Gastroesophageal sphincter (tissue), 4 donors: ENCODE data around the gene MAP9. TPM values are rescaled to one million over a fixed set of nuclear protein-coding genes. Genes with fewer than 3 reads are reported as not detected.

Experiments used
- ATAC-seq: fragments of 150-250 bp; one replicate; pipeline ENCODE4 v1.9.1; 2016; ENCODE audit warnings: mild to moderate bottlenecking, moderate library complexity
- H3K27ac ChIP-seq, 4 donors: fragments of 200-600 bp; sonication (generic) in 3 of 4; 1 replicate in 3 of 4; 2 replicates in 1 of 4; pipeline ENCODE4 v1.5.1; 2016 to 2019
- H3K27me3 ChIP-seq: fragments of 200-600 bp; sonication (generic); one replicate; pipeline ENCODE4 v1.5.1; 2019
- H3K36me3 ChIP-seq, 2 donors: fragments of 200-600 bp; sonication (generic); one replicate each; pipeline ENCODE4 v1.5.1; 2019; ENCODE audit warnings: control low read depth in 1 of 2
- H3K4me1 ChIP-seq, 3 donors: fragments of 200-600 bp; sonication (generic); 1 replicate in 2 of 3; 2 replicates in 1 of 3; pipeline ENCODE4 v1.5.1; 2016 to 2019; ENCODE audit warnings: control low read depth in 2 of 3
- H3K4me3 ChIP-seq, 2 donors: fragments of 200-600 bp; sonication (generic); one replicate each; pipeline ENCODE4 v1.5.1; 2019; ENCODE audit warnings: mild to moderate bottlenecking in 1 of 2, moderate library complexity in 1 of 2
- H3K9me3 ChIP-seq, 3 donors: fragments of 200-600 bp; sonication (generic); one replicate each; pipeline ENCODE4 v1.5.1; 2017 to 2019; ENCODE audit warnings: control low read depth in 2 of 3
- EP300 ChIP-seq: sonication (generic); formaldehyde crosslinking; IDR thresholded peaks from one replicate; pipeline ENCODE4 v1.6.1; 2017; ENCODE audit warnings: antibody characterized with exemption, mild to moderate bottlenecking
- POLR2A ChIP-seq, 2 donors: fragments of 450-650 bp; IDR thresholded peaks; one replicate each; pipeline ENCODE4 v1.6.1; 2017; ENCODE audit warnings: antibody characterized with exemption in 2 of 2, mild to moderate bottlenecking in 2 of 2, moderate library complexity in 1 of 2
- POLR2AphosphoS5 ChIP-seq: sonication (generic); formaldehyde crosslinking; IDR thresholded peaks from one replicate; pipeline ENCODE4 v1.6.1; 2017; ENCODE audit warnings: antibody characterized with exemption
- WGBS, 2 donors: methylation state at CpG; one replicate each; pipeline ENCODE4 v1.1.5; 2018; ENCODE audit warnings: low coverage in 1 of 2; 5-methylcytosine and 5-hydroxymethylcytosine counted together
- small RNA-seq, 4 donors: library from RNA; depleted of rRNA; stranded (forward); fragments of <200 nt; gene quantifications; one replicate each; pipeline ENCODE3, GENCODE V24; 2016
- total RNA-seq, 4 donors: library from RNA; depleted of rRNA; stranded (reverse); fragments of >200 nt; gene quantifications; one replicate each; pipeline ENCODE4 v1.1.0, GENCODE V29; 2016
- TF ChIP-seq, protein P1 (sequence below), 4 experiments: fragments of 200-600 bp in 2 of 4; fragments of 450-650 bp in 2 of 4; sonication (generic) in 1 of 4; IDR thresholded peaks; one replicate each; pipeline ENCODE4 v1.5.1; 2017 to 2019; ENCODE audit warnings: antibody characterized with exemption in 4 of 4, mild to moderate bottlenecking in 2 of 4, moderate library complexity in 2 of 4

Gene MAP9
- total RNA-seq, 4 donors from 2014 or later, result 13.3 to 21.8 (median 14.7) TPM

- TF ChIP-seq, protein P1, sequence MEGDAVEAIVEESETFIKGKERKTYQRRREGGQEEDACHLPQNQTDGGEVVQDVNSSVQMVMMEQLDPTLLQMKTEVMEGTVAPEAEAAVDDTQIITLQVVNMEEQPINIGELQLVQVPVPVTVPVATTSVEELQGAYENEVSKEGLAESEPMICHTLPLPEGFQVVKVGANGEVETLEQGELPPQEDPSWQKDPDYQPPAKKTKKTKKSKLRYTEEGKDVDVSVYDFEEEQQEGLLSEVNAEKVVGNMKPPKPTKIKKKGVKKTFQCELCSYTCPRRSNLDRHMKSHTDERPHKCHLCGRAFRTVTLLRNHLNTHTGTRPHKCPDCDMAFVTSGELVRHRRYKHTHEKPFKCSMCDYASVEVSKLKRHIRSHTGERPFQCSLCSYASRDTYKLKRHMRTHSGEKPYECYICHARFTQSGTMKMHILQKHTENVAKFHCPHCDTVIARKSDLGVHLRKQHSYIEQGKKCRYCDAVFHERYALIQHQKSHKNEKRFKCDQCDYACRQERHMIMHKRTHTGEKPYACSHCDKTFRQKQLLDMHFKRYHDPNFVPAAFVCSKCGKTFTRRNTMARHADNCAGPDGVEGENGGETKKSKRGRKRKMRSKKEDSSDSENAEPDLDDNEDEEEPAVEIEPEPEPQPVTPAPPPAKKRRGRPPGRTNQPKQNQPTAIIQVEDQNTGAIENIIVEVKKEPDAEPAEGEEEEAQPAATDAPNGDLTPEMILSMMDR (IDR thresholded peaks at IDR 0.05), result no peak
- TF ChIP-seq POLR2A (IDR thresholded peaks at IDR 0.05) (no peak), EP300 (no peak), POLR2AphosphoS5 (no peak)
- no peaks in the 10 kb centered on the region for H3K36me3 ChIP-seq
- no peak for ATAC-seq
- H3K9me3 ChIP-seq, result no peaks in the 10 kb centered on the region
- H3K4me3 ChIP-seq, result no peak overlapping the region
- H3K27me3 ChIP-seq, result no peaks in the 10 kb centered on the region
- WGBS, 2 donors, result 77 to 88% methylated on average over 4 of the region's 4 CpGs
- H3K27ac ChIP-seq, result no peak overlapping the region
- H3K4me1 ChIP-seq, result no peaks in the 10 kb centered on the region
Measured at GRCh38 chr4:155307731-155308277, 69.0 kb downstream of the MAP9 start.

GRCh38 chr4:155305619-155306018, 71.1 kb downstream of the MAP9 start:
- H3K27ac ChIP-seq, result no peak overlapping the region
- H3K4me3 ChIP-seq, result no peak overlapping the region
- H3K9me3 ChIP-seq, result no peaks in the 10 kb centered on the region
- no peaks in the 10 kb centered on the region for H3K4me1 ChIP-seq
- TF ChIP-seq EP300 (no peak), POLR2A (IDR thresholded peaks at IDR 0.05) (no peak), POLR2AphosphoS5 (no peak)
- TF ChIP-seq, protein P1 (IDR thresholded peaks at IDR 0.05), result no peak
- ATAC-seq, result no peak
- WGBS, 2 donors, result 74 to 88% methylated on average over 4 to 7 of the region's 7 CpGs
- no peaks in the 10 kb centered on the region for H3K27me3 ChIP-seq
- H3K36me3 ChIP-seq, result no peaks in the 10 kb centered on the region

DNA sequence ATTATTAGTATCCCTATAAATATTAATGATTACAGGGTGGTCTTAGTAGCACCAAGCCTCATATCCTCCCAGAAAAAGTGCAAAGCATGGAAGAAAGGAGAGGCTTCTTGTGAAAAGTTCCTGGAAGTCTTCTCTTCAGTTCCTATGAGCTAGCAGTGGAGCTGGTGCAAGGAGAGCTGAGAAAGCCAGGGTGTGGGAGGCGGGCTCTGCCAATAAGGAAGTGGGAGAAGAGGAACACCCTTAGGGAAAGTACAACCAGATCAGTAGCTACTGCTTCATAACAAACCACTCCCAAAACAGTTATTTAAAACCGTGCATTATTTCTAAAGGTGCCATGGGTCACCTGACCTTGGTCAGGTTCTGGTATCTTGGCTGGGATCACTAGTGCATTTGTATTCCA, 72.4 kb downstream of the MAP9 start:
- Histone ChIP-seq H3K27ac (no peak overlapping the region), H3K4me1 (no peaks in the 10 kb centered on the region), H3K9me3 (no peaks in the 10 kb centered on the region), H3K27me3 (no peaks in the 10 kb centered on the region), H3K36me3 (no peaks in the 10 kb centered on the region), H3K4me3 (no peak overlapping the region)
- no peak for ATAC-seq
- 69 to 75% methylated on average over 2 of the region's 2 CpGs for WGBS, 2 donors
- TF ChIP-seq EP300 (no peak), POLR2A (IDR thresholded peaks at IDR 0.05) (no peak), POLR2AphosphoS5 (no peak)
- TF ChIP-seq, protein P1 (IDR thresholded peaks at IDR 0.05), result no peak

GRCh38 chr4:155299103-155299502, 77.7 kb downstream of the MAP9 start:
- Histone ChIP-seq H3K36me3 (no peaks in the 10 kb centered on the region), H3K4me1 (no peaks in the 10 kb centered on the region), H3K4me3 (no peak overlapping the region), H3K27ac (no peak overlapping the region), H3K9me3 (peaks cover 0 to 7% (median 0%) of the 10 kb centered on the region in 3 donors), H3K27me3 (no peaks in the 10 kb centered on the region)
- no peak for TF ChIP-seq EP300
- no peak for TF ChIP-seq POLR2AphosphoS5
- no peak for TF ChIP-seq POLR2A (IDR thresholded peaks at IDR 0.05)
- TF ChIP-seq, protein P1 (IDR thresholded peaks at IDR 0.05), result no peak
- no peak for ATAC-seq
- WGBS, 2 donors, result 100% methylated on average over 1 to 2 of the region's 2 CpGs

Small RNA genes within 50 kb of the gene (small RNA-seq; reads per million reads assigned to genes)
- gene AC097467.4 (0 reads per million in 4 donors), gene YWHAEP4 (0 reads per million in 4 donors)

Other genes with a start within 250 kb of the MAP9 start
- gene NPY2R, start 168.3 kb downstream of the MAP9 start, total RNA-seq, result under 1 TPM in 1 of 4 donors, not detected in 3; 0.67 TPM